AG04450 (cell line): ENCODE data around the gene HRH3. TPM values are rescaled to one million over a fixed set of nuclear protein-coding genes. Genes with fewer than 3 reads are reported as not detected.

ENCODE experiments used
- CTCF ChIA-PET: fragments of 300-600, 350-600 bp; formaldehyde crosslinking; extraction: SDS; loops from one replicate; lab custom pipeline; 2022; ENCODE audit warnings: antibody characterized with exemption, inconsistent platforms; lab: Charles Lee
- POLR2A ChIA-PET: fragments of 350-600 bp; formaldehyde crosslinking; extraction: SDS; loops from one replicate; lab custom pipeline; 2021; ENCODE audit warnings: antibody characterized with exemption, inconsistent platforms; lab: Yijun Ruan, JAX
- DNase-seq: peaks from one replicate; pipeline ENCODE4 v3.0.0-alpha.2; 2011; ENCODE audit warnings: low read depth, low spot score
- H3K27ac ChIP-seq: one replicate; pipeline ENCODE4 v1.5.1; 2012; ENCODE audit warnings: low read depth, low read length, control low read depth
- H3K27me3 ChIP-seq: one replicate; pipeline ENCODE4 v1.6.0; 2012; ENCODE audit warnings: low read length; ENCODE audit not compliant: control insufficient read depth, insufficient read depth
- H3K4me3 ChIP-seq: 2 replicates; pipeline ENCODE4 v1.5.1; 2011; ENCODE audit warnings: mild to moderate bottlenecking, low read depth, low read length, control low read depth
- H3K9me3 ChIP-seq: 2 replicates; pipeline ENCODE4 v1.5.1; 2012; ENCODE audit warnings: low read length; ENCODE audit not compliant: control insufficient read depth, insufficient read depth
- CTCF ChIP-seq: IDR thresholded peaks from 2 replicates; pipeline ENCODE4 v1.5.1; 2011; ENCODE audit warnings: low read depth, low read length, control low read depth, inconsistent platforms
- polyA plus RNA-seq: library from polyadenylated mRNA; depleted of rRNA; stranded (reverse); fragments of >200 nt; gene quantifications from 2 replicates; pipeline ENCODE4 v1.2.3, GENCODE V29; 2011

The HRH3 gene
- polyA plus RNA-seq, 1 experiment: not detected

- Histone ChIP-seq H3K27me3 (peaks cover 34% of the 10 kb centered on the region), H3K27ac (no peak overlapping the region), H3K4me3 (no peak overlapping the region), H3K9me3 (peaks cover 4% of the 10 kb centered on the region; the same call in 1 of the 2 replicates)
- ChIA-PET POLR2A (interaction anchor here (0.6 kb wide), 1 partner anchor 199 kb away, joined by 5 read pairs; no protein-coding TSS in a partner anchor), CTCF (no interaction called here)
- DNase-seq: no peak
- no peak for TF ChIP-seq CTCF
These were observed 8.2 kb upstream of the HRH3 start for GRCh38 chr20:62227977-62228958.

- H3K4me3 ChIP-seq: no peak overlapping the region
- no peak for TF ChIP-seq CTCF
- no peak for DNase-seq
- H3K27me3 ChIP-seq: peaks cover 39% of the 10 kb centered on the region
- H3K9me3 ChIP-seq: peaks cover 4% of the 10 kb centered on the region; the same call in 1 of the 2 replicates
- ChIA-PET POLR2A (no interaction called here), CTCF (no interaction called here)
- no peak overlapping the region for H3K27ac ChIP-seq
These were observed 7.5 kb upstream of the HRH3 start for GRCh38 chr20:62227591-62227976.

DNA sequence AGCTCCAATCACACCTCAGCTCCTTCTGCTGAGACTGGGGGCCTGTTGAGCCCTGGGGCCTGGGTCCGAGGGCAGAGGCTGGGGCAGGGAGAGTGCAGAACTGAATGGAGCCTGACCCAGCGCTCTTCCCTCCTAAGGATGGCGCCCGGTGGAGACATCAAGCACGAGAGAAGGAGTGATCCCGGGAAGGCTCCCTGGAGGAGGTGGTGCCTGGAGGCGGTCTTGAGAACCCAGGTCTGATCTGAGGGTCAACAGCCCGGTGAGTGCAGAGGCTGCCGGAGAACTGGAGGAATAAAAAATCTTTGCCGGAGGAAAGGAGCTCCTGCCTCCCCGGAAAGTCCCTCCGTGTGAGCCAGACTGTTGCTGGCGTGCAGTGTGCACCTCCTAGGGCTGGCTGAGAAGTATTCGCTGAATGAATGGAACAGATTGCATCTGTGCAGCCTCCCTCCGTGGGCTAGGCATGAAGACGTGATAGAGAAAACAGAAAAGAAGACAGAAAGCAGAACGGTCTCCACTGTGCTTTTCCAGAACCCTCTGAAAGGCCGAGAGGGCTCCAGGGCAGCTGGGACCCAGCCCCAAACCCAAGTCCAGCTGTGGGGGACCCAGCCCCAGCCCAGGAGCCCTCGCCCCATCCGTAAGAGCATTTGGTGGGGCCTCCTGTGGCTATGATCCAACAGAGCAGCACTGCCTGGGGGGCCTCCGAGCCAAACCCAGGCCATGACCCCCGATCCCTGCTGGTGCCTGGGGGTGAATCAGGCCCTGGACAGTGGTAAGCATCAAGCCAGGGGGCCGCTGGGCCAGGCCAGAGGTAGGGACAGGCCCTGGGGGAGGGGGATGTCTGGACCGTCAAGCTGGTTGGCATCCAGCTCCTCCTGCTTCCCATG lies 6.9 kb upstream of the HRH3 start:
- ChIA-PET CTCF (no interaction called here), POLR2A (no interaction called here)
- no peak overlapping the region for H3K4me3 ChIP-seq
- H3K27me3 ChIP-seq: peaks cover 44% of the 10 kb centered on the region
- TF ChIP-seq CTCF: no peak
- H3K27ac ChIP-seq: no peak overlapping the region
- H3K9me3 ChIP-seq: peaks cover 4% of the 10 kb centered on the region; the same call in 1 of the 2 replicates
- no peak for DNase-seq

DNA sequence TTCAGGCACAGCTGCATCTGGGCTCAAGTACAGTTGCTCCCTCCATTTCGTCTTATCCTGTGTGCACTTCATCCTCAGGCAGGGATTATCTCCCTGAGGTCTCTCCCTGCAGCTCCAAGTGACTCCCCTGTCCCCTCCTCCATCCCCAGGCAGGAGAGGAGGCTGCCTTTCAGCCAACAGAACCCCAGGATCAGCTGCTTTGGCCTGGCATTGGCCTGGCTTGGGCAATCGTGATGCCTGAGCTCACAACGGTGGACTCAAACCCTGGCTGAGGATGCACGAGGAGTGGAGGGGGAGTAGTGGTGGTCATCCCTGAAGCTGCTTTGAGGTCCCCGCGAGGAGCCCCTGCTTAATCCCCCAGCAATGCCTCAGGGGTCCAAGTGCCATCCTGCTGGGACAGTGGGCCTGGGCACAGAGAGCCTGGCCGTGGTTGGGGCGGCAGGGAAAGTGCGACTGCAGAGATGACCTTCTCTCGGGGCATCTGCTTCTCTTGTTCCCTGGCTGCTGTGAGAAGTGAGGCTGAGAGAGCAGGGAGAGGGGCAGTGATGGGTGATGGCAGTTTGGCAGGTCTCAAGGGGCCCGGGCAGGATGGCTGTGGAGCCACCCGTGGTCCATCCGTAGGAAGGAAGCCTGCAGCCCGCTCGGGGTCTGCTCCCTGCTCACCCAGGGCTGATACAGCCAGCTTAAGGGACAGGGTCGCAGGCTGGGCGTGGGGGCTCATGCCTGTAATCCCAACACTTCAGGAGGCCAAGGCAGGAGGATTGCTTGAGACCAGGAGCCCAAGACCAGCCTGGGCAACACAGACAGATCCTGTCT lies 6.0 kb upstream of the HRH3 start:
- no peak overlapping the region for H3K27ac ChIP-seq
- CTCF ChIA-PET: no interaction called here
- POLR2A ChIA-PET: no interaction called here
- no peak for DNase-seq
- TF ChIP-seq CTCF: no peak
- no peak overlapping the region for H3K4me3 ChIP-seq
- peaks cover 50% of the 10 kb centered on the region for H3K27me3 ChIP-seq
- H3K9me3 ChIP-seq: peaks cover 4% of the 10 kb centered on the region; the same call in 1 of the 2 replicates
